ENCODE data around the gene FGFRL1. TPM values are rescaled to one million over a fixed set of nuclear protein-coding genes. Genes with fewer than 3 reads are reported as not detected.

Gene FGFRL1
- total and polyA plus RNA-seq, 2 of the 13 experiments (the other 11 are each of a cell fraction or from before 2014, with no cell fraction given), result 19.1 to 30.6 TPM

GRCh38 chr4:986879-987623, 24.4 kb upstream of the FGFRL1 start, which contains the start of gene IDUA (continued):
- TF ChIP-seq ZNF747 (CRISPR knock-in tag; IDR thresholded peaks at IDR 0.05; ENCODE audit: borderline replicate concordance) (peak; percentile 50; the same call in 1 of the 2 replicates), ZNF788 (CRISPR knock-in tag; IDR thresholded peaks at IDR 0.05; ENCODE audit: borderline replicate concordance) (peak; percentile 13; the same call in 1 of the 2 replicates), ZNF576 (CRISPR knock-in tag; IDR thresholded peaks at IDR 0.05) (0 out of 2 replicates have a peak, but pooled peaks have one; percentile 77), HNF1A (IDR thresholded peaks at IDR 0.05; ENCODE audit: low read depth) (no peak), HNF1A (CRISPR knock-in tag; IDR thresholded peaks at IDR 0.05; ENCODE audit: borderline replicate concordance) (0 out of 2 replicates have a peak, but pooled peaks have one; percentile 25), MXD4 (CRISPR knock-in tag; IDR thresholded peaks at IDR 0.05) (0 out of 2 replicates have a peak, but pooled peaks have one; percentile 40), STAG1 (CRISPR knock-in tag; IDR thresholded peaks at IDR 0.05) (peak; percentile 69), ZNF740 (CRISPR knock-in tag; IDR thresholded peaks at IDR 0.05) (no peak), ZNF329 (CRISPR knock-in tag; IDR thresholded peaks at IDR 0.05; ENCODE audit: low read depth) (peak; percentile 81; the same call in 1 of the 2 replicates), JDP2 (CRISPR knock-in tag; IDR thresholded peaks at IDR 0.05; ENCODE audit: borderline replicate concordance) (peak; percentile 73; the same call in 1 of the 2 replicates), SCMH1 (CRISPR knock-in tag; IDR thresholded peaks at IDR 0.05; ENCODE audit: borderline replicate concordance) (no peak), ZNF609 (CRISPR knock-in tag; IDR thresholded peaks at IDR 0.05; ENCODE audit: borderline replicate concordance) (0 out of 2 replicates have a peak, but pooled peaks have one; percentile 8), ZNF770 (CRISPR knock-in tag; IDR thresholded peaks at IDR 0.05) (peak; percentile 77), CREB1 (IDR thresholded peaks at IDR 0.05) (no peak), CREB1 (CRISPR knock-in tag; IDR thresholded peaks at IDR 0.05) (no peak), ZNF781 (CRISPR knock-in tag; IDR thresholded peaks at IDR 0.05; ENCODE audit: borderline replicate concordance, not compliant biosample characterization) (peak; percentile 68), ELF1 (CRISPR knock-in tag; IDR thresholded peaks at IDR 0.05) (no peak)

All from HepG2 (cell line).